GM19035 (cell line): Measurements from ENCODE around the gene TIA1.

ENCODE experiments used
- ATAC-seq: cut with Tn5 transposase; IDR thresholded peaks from one replicate; pipeline ENCODE4 v1.9.1; 2021; ENCODE audit not compliant: unreplicated experiment

The TIA1 gene

DNA sequence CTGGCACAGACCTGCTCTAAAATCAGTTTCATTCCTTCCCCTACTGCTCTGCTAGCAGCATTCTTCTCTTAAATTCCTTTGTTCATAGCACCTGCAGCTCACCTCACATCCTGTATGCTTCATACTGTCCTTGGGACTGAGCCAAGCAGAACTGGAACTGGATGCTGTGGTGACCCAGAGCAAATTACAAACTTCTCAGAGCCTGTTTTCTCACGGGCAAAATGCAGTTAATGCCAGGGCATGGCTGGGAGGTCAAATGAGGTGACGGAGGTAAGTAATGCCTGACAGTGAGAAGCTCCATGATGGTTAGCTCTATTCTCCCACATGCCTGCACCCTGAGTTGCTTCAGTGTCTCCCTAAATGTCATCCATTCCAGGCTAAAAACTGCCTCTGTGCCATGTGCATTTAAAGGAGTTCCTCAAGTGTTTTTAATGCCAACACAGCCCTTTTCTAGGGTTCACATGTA is 87.3 kb downstream of the TIA1 start:
- peak; percentile 64 for ATAC-seq

DNA sequence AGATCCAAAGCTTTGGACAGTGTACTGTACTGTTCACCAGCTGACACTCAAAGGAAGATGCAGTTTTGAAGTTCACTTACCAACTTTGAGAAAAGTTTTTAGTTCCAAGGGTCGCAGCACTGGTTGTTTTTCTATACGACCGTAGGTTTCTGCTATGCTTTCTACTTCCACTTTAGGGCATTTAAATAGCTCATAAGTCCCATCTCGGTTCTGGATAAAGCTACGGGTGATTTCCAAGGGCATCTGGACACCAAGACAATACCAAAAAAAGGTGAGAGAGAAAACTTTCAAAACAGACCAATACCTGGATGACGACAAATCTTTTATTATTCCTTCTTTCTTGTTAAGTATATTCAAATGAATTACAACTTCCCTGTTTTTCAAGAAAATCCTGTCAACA is 87.9 kb downstream of the TIA1 start:
- ATAC-seq = no peak
